Measurements from ENCODE around the gene ZNF624. TPM values are rescaled to one million over a fixed set of nuclear protein-coding genes. Genes with fewer than 3 reads are reported as not detected.

The ZNF624 gene
- total and polyA plus RNA-seq, 2 of the 4 experiments (the other 2 are of a cell fraction) = 0.80 to 3.8 TPM

DNA sequence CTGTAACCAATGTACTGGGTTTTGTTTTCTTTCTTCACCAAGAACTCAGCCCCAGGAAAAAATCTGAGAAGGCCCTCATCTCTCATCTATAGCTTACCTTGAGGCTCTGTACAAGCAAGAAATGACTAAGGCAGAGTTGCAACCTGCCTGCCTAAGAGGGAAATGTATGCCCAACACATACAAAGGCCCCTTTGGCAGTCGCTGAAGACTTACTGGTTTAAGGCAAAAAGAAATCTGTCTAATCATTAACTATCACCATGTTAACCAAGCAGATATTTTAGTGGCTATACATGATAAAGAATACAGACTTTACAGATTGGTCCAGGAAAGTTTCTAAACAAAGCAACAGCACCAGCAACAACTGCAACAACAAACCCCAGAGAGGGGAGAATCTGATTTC, 14.2 kb downstream of the ZNF624 start:
- Histone ChIP-seq H2BK120ac (ENCODE audit: low read depth, low read length) (no peak overlapping the region), H3K36me3 (ENCODE audit: control insufficient read depth, insufficient read depth, low read length) (0 out of 2 replicates have a peak, but pooled peaks cover 2% of the 10 kb centered on the region), H3K4me1 (ENCODE audit: control insufficient read depth, insufficient read depth, low read length) (no peaks in the 10 kb centered on the region), H3K9ac (ENCODE audit: low read depth, low read length) (no peak overlapping the region), H4K91ac (ENCODE audit: insufficient read depth, low read depth, low read length) (no peak overlapping the region), H3K4me2 (ENCODE audit: low read depth, low read length) (no peak overlapping the region), H3K27ac (ENCODE audit: insufficient read depth, low read length) (no peak overlapping the region), H2AFZ (replicated peaks; ENCODE audit: low read length, poor library complexity) (no peak overlapping the region), H2BK5ac (ENCODE audit: low read depth, low read length, poor library complexity, severe bottlenecking) (no peak overlapping the region), H3K23ac (ENCODE audit: low read depth, low read length) (no peak overlapping the region), H3K4ac (ENCODE audit: low read depth, low read length) (no peak overlapping the region), H3K4me3 (ENCODE audit: insufficient read depth, low read depth, low read length) (no peak overlapping the region), H3K14ac (replicated peaks; ENCODE audit: low read depth, low read length) (no peak overlapping the region), H3K18ac (ENCODE audit: low read depth, low read length) (no peak overlapping the region), H2AK9ac (replicated peaks; ENCODE audit: low read depth, low read length, poor library complexity) (no peak overlapping the region), H2AK5ac (ENCODE audit: low read depth, low read length) (no peak overlapping the region), H4K8ac (ENCODE audit: low read depth in 2 of 2, low read length in 2 of 2) (no peak overlapping the region), H3K56ac (ENCODE audit: extremely low read depth, insufficient read depth, low read length) (no peak overlapping the region), H3K79me1 (ENCODE audit: low read depth in 1 of 2, low read length in 2 of 2) (no peaks in the 10 kb centered on the region), H4K20me1 (ENCODE audit: insufficient read depth, low read length) (no peaks in the 10 kb centered on the region), H2BK15ac (ENCODE audit: low read depth, low read length) (no peak overlapping the region), H3K9me3 (ENCODE audit: control insufficient read depth, insufficient read depth, low read length) (no peaks in the 10 kb centered on the region), H4K5ac (ENCODE audit: low read depth, low read length) (no peak overlapping the region), H2BK20ac (ENCODE audit: low read depth, low read length) (no peak overlapping the region), H3K27me3 (ENCODE audit: control insufficient read depth, insufficient read depth, low read length) (no peaks in the 10 kb centered on the region), H3K9me1 (ENCODE audit: insufficient read depth, low read length) (no peaks in the 10 kb centered on the region)
- no CpG with 5 or more reads among the region's 1 CpG for WGBS, 2 experiments (ENCODE audit: extremely low coverage in 2 of 2, insufficient read length in 1 of 2)
- intact Hi-C loops (cut with micrococcal nuclease) (no loop called here), in situ Hi-C loops (cut with MboI; ENCODE audit: low sequenced_read_pairs) (no loop called here), dilution Hi-C loops (cut with HindIII; ENCODE audit: low sequenced_read_pairs, unreplicated experiment) (no loop called here)
- no peak for DNase-seq
- POLR2A ChIA-PET (ENCODE audit: unreplicated experiment) = no interaction called here
- no TSS peak for BruUV-seq (replicated peaks)
- TF ChIP-seq, protein P1, sequence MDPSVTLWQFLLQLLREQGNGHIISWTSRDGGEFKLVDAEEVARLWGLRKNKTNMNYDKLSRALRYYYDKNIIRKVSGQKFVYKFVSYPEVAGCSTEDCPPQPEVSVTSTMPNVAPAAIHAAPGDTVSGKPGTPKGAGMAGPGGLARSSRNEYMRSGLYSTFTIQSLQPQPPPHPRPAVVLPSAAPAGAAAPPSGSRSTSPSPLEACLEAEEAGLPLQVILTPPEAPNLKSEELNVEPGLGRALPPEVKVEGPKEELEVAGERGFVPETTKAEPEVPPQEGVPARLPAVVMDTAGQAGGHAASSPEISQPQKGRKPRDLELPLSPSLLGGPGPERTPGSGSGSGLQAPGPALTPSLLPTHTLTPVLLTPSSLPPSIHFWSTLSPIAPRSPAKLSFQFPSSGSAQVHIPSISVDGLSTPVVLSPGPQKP (IDR thresholded peaks at IDR 0.05; ENCODE audit: borderline replicate concordance, low read depth, low read length) = no peak
- TF ChIP-seq RAD21 (IDR thresholded peaks at IDR 0.05; ENCODE audit: low read length) = no peak
- TF ChIP-seq MXI1 (IDR thresholded peaks at IDR 0.05; ENCODE audit: borderline replicate concordance, low read depth, low read length) = no peak
- CTCF ChIA-PET = interaction anchor here (0.6 kb wide), 1 partner anchor 36 kb away, joined by 3 read pairs; no protein-coding TSS in a partner anchor
- no peak for ATAC-seq (ENCODE audit: low read depth)

All from IMR-90 (cell line).